Activated CD8-positive, alpha-beta memory T cell treated with anti-CD3 and anti-CD28 coated beads, Interleukin-2, amount 50 U/mL, for 1 hour (primary cell): ENCODE data around the gene SGSM1.
A peak's percentile ranks its signal among the peaks of the same experiment; 100 is the strongest.

Experiments used
- DNase-seq: peaks from one replicate; pipeline ENCODE4 v3.0.0-alpha.2; 2020; ENCODE audit errors: extremely low read depth

The SGSM1 gene

GRCh38 chr22:24950272-24950902, 144.4 kb downstream of the SGSM1 start:
- no peak for DNase-seq

GRCh38 chr22:24951942-24952836, 146.2 kb downstream of the SGSM1 start, which contains the start of gene KIAA1671:
KIAA1671 (plus strand) TSS chr22:24952716; CDS start chr22:25028000, 75,284 bp downstream.
- DNase-seq = peak; percentile 29

- no peak for DNase-seq
Measured at GRCh38 chr22:24952837-24953383, 146.9 kb downstream of the SGSM1 start.

- no peak for DNase-seq
Measured at GRCh38 chr22:24953384-24954113, 147.5 kb downstream of the SGSM1 start.

GRCh38 chr22:24954114-24954463, 148.1 kb downstream of the SGSM1 start:
- no peak for DNase-seq

- DNase-seq = no peak
Measured at GRCh38 chr22:24954856-24955255, 148.8 kb downstream of the SGSM1 start.

- no peak for DNase-seq
Measured at GRCh38 chr22:24957043-24957442, 151.0 kb downstream of the SGSM1 start.

GRCh38 chr22:24961217-24961844, 155.3 kb downstream of the SGSM1 start:
- DNase-seq = no peak

- no peak for DNase-seq
Measured at GRCh38 chr22:24962094-24962493, 156.1 kb downstream of the SGSM1 start.

- no peak for DNase-seq
Measured at GRCh38 chr22:24962835-24963234, 156.8 kb downstream of the SGSM1 start.

GRCh38 chr22:24964441-24964840, 158.4 kb downstream of the SGSM1 start:
- DNase-seq = no peak

GRCh38 chr22:24965822-24966626, 160.0 kb downstream of the SGSM1 start:
- no peak for DNase-seq

- no peak for DNase-seq
Measured at GRCh38 chr22:24968066-24968561, 162.1 kb downstream of the SGSM1 start.

GRCh38 chr22:24969560-24970301, 163.7 kb downstream of the SGSM1 start:
- no peak for DNase-seq

- no peak for DNase-seq
Measured at GRCh38 chr22:24972369-24972768, 166.4 kb downstream of the SGSM1 start.

- no peak for DNase-seq
Measured at GRCh38 chr22:24973872-24974271, 167.9 kb downstream of the SGSM1 start.

- no peak for DNase-seq
Measured at GRCh38 chr22:24975125-24975640, 169.2 kb downstream of the SGSM1 start.

- no peak for DNase-seq
Measured at GRCh38 chr22:24975813-24976341, 169.9 kb downstream of the SGSM1 start.

GRCh38 chr22:24976442-24977218, 170.6 kb downstream of the SGSM1 start:
- DNase-seq = no peak
